Peyer's patch (tissue), 4 donors: ENCODE measurements around the gene RFTN1.

Source experiments
- POLR2A ChIP-seq, 2 donors: fragments of 450-650 bp; IDR thresholded peaks; one replicate each; pipeline ENCODE4 v1.5.1; 2017; ENCODE audit warnings: antibody characterized with exemption in 2 of 2, mild to moderate bottlenecking in 2 of 2, moderate library complexity in 2 of 2
- TF ChIP-seq, protein P1 (sequence below), 6 experiments: fragments of 450-650 bp in 4 of 6; fragments of 200-600 bp in 2 of 6; sonication (generic) in 1 of 6; IDR thresholded peaks; one replicate each; pipeline ENCODE4 v1.5.1; 2017 to 2019; ENCODE audit warnings: antibody characterized with exemption in 6 of 6, mild to moderate bottlenecking in 3 of 6, moderate library complexity in 1 of 6

DNA sequence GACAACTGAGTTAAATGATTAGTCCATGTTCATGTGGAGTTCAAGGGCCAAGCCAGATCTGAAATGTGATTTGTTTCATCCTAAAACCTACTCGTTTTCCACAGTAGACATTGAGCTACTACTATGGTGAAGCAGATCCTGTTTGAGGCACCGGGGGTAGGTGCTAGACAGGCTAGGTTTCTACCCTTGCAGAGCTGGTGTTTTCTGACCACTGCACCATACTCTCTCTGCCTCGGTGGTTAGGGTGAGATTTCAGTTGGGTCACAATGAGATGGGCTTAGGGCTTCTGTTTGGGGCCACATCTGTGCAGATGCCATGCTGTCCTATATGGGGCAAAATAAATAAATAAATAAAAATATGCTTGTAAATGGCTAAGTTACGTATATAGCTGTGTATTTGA is 149.2 kb downstream of the RFTN1 start:
- no peak for TF ChIP-seq POLR2A (IDR thresholded peaks at IDR 0.05)
- TF ChIP-seq, protein P1, sequence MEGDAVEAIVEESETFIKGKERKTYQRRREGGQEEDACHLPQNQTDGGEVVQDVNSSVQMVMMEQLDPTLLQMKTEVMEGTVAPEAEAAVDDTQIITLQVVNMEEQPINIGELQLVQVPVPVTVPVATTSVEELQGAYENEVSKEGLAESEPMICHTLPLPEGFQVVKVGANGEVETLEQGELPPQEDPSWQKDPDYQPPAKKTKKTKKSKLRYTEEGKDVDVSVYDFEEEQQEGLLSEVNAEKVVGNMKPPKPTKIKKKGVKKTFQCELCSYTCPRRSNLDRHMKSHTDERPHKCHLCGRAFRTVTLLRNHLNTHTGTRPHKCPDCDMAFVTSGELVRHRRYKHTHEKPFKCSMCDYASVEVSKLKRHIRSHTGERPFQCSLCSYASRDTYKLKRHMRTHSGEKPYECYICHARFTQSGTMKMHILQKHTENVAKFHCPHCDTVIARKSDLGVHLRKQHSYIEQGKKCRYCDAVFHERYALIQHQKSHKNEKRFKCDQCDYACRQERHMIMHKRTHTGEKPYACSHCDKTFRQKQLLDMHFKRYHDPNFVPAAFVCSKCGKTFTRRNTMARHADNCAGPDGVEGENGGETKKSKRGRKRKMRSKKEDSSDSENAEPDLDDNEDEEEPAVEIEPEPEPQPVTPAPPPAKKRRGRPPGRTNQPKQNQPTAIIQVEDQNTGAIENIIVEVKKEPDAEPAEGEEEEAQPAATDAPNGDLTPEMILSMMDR (IDR thresholded peaks at IDR 0.05): no peak
